Epithelial cell of esophagus (primary cell): ENCODE measurements around the gene CRADD.

Experiments
- DNase-seq: peaks from one replicate; pipeline ENCODE4 v3.0.0; 2010; ENCODE audit warnings: low read depth
- H3K4me3 ChIP-seq: 2 replicates; pipeline ENCODE4 v1.5.1; 2011; ENCODE audit warnings: mild to moderate bottlenecking, low read length, control low read depth
- TF ChIP-seq, protein P1 (sequence below): IDR thresholded peaks from 2 replicates; pipeline ENCODE4 v1.5.1; 2011; ENCODE audit warnings: low read depth, mild to moderate bottlenecking, low read length, control low read depth, inconsistent platforms; ENCODE audit not compliant: insufficient read depth; ENCODE audit errors: missing control alignments

Gene CRADD

DNA sequence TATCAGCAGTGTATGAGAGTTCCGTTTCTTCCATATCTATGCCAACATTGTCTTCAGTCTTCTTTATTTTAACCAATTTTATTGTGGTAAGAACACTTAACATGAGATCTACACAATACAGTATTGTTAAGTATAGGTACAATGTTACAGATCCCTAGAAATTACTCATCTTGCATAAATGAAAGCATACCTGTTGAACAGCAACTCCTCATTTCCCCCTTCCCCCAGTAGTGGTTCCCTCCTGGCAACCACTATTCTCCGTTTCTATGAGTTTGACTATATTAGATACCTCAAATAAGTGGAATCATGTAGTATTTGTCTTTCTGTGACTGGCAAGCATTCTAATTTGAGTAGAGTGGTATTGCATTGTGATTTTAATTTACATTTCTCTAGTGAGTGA is 150.5 kb downstream of the CRADD start:
- TF ChIP-seq, protein P1, sequence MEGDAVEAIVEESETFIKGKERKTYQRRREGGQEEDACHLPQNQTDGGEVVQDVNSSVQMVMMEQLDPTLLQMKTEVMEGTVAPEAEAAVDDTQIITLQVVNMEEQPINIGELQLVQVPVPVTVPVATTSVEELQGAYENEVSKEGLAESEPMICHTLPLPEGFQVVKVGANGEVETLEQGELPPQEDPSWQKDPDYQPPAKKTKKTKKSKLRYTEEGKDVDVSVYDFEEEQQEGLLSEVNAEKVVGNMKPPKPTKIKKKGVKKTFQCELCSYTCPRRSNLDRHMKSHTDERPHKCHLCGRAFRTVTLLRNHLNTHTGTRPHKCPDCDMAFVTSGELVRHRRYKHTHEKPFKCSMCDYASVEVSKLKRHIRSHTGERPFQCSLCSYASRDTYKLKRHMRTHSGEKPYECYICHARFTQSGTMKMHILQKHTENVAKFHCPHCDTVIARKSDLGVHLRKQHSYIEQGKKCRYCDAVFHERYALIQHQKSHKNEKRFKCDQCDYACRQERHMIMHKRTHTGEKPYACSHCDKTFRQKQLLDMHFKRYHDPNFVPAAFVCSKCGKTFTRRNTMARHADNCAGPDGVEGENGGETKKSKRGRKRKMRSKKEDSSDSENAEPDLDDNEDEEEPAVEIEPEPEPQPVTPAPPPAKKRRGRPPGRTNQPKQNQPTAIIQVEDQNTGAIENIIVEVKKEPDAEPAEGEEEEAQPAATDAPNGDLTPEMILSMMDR, result no peak

DNA sequence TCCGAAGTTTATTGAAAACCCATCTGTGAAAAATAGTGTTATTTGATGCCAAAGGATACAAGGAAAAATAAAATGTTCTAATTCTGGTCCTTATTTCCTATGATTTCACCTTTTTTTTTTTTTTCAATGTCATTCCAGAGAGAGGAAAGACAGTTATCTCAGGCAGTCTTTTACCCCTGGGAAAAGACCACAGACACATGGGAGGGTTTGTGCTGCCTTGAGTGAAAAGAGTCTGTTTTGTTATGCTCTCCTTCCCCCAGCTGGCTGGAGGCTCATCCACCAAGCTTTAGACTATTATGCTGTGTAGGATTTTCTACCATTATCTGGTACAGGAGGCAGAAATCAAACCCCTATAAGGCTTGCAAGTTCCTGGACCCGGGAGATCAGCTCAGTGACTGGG is 151.8 kb downstream of the CRADD start:
- TF ChIP-seq, protein P1, result no peak
- no peak for DNase-seq
- no peak overlapping the region for H3K4me3 ChIP-seq

More for the DNA sequence above, 150.5 kb downstream of the CRADD start:
- H3K4me3 ChIP-seq, result no peak overlapping the region
- no peak for DNase-seq

GRCh38 chr12:93831374-93831773 is 154.2 kb downstream of the CRADD start:
- no peak overlapping the region for H3K4me3 ChIP-seq
- TF ChIP-seq, protein P1, result no peak
- no peak for DNase-seq

- no peak for DNase-seq
- TF ChIP-seq, protein P1, result no peak
- no peak overlapping the region for H3K4me3 ChIP-seq
These were observed 155.0 kb downstream of the CRADD start for GRCh38 chr12:93832131-93832530.

DNA sequence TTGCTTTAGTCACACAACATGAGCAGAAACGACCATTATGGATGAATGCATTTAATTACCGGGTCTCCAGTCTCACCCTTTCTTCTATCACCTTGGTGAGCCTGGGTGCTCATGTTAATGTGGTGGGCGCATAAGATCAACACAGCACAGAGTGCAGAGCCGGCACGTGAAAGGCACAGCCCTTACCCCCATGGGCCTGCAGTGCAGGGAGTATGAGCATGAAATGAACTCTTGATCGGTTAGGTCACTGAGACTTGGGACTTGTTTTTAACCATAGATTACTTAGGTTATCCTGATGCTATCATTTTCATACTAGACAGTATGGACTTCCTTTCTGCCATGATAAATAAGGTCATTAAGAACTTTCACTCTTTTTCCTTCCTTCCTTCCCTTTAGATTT is 156.8 kb downstream of the CRADD start:
- no peak for DNase-seq
- TF ChIP-seq, protein P1, result no peak
- H3K4me3 ChIP-seq, result no peak overlapping the region

DNA sequence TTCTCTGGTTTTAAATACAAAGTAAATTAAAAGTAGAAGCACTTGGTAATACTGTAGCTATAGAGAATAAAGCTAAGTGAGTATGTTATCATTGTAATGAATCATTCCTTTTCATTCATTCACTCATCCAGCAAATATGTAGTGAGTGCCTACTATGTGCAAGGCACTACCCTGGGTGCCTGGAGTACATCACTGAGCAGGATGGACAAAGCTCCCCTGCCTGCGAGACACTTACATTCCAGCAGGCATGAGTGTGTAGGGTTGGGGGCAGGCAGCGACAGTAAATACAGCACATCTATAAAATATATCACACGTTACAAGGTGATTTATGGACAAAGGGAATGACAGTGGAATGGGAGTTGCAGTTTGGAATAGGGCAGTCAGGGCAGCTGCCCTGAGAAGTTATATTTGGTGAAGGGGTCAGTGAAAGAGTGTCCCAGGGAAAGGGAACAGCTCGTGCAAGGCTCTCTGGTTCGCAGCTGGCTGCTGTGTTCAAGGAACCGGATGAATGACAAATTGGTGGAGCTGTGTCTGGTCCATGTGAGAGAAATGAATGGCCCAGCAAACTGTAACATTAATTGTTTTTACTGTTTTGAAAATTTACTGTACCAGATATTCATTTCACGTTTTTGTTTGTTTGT is 159.6 kb downstream of the CRADD start:
- no peak for DNase-seq
- H3K4me3 ChIP-seq, result no peak overlapping the region
- TF ChIP-seq, protein P1, result no peak

GRCh38 chr12:93838193-93838592 is 161.0 kb downstream of the CRADD start:
- TF ChIP-seq, protein P1, result no peak
- DNase-seq, result no peak
- no peak overlapping the region for H3K4me3 ChIP-seq
